RWPE2 (cell line): ENCODE measurements around the gene GPATCH8.

Experiments
- ATAC-seq: fragments of 200-7000 bp; cut with Tn5 transposase; 3 replicates; pipeline ENCODE4 v1.9.1; 2021; ENCODE audit warnings: low read depth
- DNase-seq: peaks from one replicate; pipeline ENCODE4 v3.0.0-alpha.2; 2020; ENCODE audit warnings: low spot score
- H3K27ac ChIP-seq: fragments of 450-650 bp; 2 replicates; pipeline ENCODE4 v1.5.1; 2017; ENCODE audit warnings: mild to moderate bottlenecking; ENCODE audit not compliant: poor library complexity, severe bottlenecking
- H3K27me3 ChIP-seq: fragments of 250-450 bp; sonication (Bioruptor Pico); 2 replicates; pipeline ENCODE4 v1.5.1; 2021; ENCODE audit warnings: mild to moderate bottlenecking, moderate library complexity; ENCODE audit not compliant: insufficient read depth, poor library complexity, severe bottlenecking
- H3K36me3 ChIP-seq: fragments of 250-450 bp; sonication (Bioruptor Pico); 2 replicates; pipeline ENCODE4 v1.5.1; 2020; ENCODE audit warnings: low read depth, mild to moderate bottlenecking, moderate library complexity
- H3K4me1 ChIP-seq: fragments of 250-450 bp; sonication (Bioruptor Pico); 2 replicates; pipeline ENCODE4 v1.5.1; 2021; ENCODE audit warnings: mild to moderate bottlenecking, moderate library complexity; ENCODE audit not compliant: insufficient read depth, poor library complexity, severe bottlenecking
- H3K4me3 ChIP-seq: fragments of 250-450 bp; sonication (Bioruptor Pico); 2 replicates; pipeline ENCODE4 v1.5.1; 2021; ENCODE audit warnings: mild to moderate bottlenecking, moderate library complexity; ENCODE audit not compliant: severe bottlenecking
- H3K9me3 ChIP-seq: fragments of 250-450 bp; sonication (Bioruptor Pico); 2 replicates; pipeline ENCODE4 v1.5.1; 2021; ENCODE audit warnings: mild to moderate bottlenecking, moderate library complexity; ENCODE audit not compliant: severe bottlenecking
- TF ChIP-seq, protein P1 (sequence below): fragments of 450-650 bp; IDR thresholded peaks from one replicate; pipeline ENCODE4 v1.5.1; 2017; ENCODE audit warnings: mild to moderate bottlenecking, moderate library complexity; ENCODE audit not compliant: poor library complexity, severe bottlenecking

The GPATCH8 gene

DNA sequence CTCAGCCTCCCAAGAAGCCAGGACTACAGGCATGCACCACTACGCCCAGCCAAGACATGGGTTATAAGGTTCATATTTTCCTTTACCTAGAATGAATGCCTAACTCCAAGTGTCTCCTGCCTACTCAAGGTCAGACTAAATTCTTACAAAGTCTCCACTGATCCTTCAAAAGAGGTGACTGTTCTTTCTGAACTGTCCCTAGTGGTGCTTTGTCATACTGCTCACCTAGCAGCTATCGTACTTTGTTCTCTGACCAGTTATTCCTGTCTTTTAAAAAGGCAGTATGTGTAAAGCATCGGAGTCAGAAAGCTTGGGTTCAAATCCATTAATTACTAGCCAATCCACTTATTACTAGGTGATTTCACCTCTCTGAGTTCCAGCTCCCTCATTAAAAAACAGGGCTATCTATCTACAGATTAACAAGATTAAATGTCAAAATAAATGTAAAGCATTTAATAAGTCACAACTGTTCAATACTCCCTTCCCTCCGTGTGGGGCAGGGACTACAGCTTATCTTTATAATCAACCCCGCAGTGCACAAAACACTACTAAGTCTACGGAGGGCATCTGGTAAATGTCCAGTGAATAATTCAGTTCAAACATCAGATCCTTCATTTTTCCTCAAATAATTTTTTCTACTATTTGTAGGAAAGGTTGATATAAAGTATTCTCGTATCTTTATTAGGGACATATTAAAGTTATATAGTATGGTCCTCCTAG lies 93.7 kb downstream of the GPATCH8 start:
- no peak; the same call in 2 of the 3 replicates for ATAC-seq
- no peak overlapping the region for H3K27ac ChIP-seq
- H3K36me3 ChIP-seq = peaks cover 28% of the 10 kb centered on the region
- H3K4me1 ChIP-seq = no peaks in the 10 kb centered on the region
- no peaks in the 10 kb centered on the region for H3K9me3 ChIP-seq
- H3K4me3 ChIP-seq = no peak overlapping the region
- DNase-seq = no peak
- TF ChIP-seq, protein P1, sequence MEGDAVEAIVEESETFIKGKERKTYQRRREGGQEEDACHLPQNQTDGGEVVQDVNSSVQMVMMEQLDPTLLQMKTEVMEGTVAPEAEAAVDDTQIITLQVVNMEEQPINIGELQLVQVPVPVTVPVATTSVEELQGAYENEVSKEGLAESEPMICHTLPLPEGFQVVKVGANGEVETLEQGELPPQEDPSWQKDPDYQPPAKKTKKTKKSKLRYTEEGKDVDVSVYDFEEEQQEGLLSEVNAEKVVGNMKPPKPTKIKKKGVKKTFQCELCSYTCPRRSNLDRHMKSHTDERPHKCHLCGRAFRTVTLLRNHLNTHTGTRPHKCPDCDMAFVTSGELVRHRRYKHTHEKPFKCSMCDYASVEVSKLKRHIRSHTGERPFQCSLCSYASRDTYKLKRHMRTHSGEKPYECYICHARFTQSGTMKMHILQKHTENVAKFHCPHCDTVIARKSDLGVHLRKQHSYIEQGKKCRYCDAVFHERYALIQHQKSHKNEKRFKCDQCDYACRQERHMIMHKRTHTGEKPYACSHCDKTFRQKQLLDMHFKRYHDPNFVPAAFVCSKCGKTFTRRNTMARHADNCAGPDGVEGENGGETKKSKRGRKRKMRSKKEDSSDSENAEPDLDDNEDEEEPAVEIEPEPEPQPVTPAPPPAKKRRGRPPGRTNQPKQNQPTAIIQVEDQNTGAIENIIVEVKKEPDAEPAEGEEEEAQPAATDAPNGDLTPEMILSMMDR = no peak
- H3K27me3 ChIP-seq = no peaks in the 10 kb centered on the region

DNA sequence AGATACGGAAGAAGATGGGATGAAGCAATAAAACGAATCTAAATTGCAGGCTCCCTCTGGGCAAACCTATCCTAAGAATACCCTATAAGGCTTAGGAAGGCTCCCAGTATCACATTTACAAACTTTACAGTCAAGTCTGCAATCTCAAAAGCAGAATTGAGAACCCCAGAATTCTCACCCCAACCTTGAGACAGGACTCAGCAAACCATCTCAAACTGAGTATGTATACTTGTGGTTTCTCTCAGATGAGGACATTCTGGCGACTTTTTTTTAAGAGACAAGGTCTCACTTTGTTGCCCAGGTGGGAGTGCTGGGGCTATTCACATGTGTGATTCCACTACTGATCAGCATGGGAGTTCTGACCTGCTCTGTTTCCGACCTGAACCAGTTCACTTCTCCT lies 94.4 kb downstream of the GPATCH8 start:
- no peaks in the 10 kb centered on the region for H3K27me3 ChIP-seq
- H3K9me3 ChIP-seq = no peaks in the 10 kb centered on the region
- DNase-seq = no peak
- H3K36me3 ChIP-seq = peaks cover 32% of the 10 kb centered on the region
- H3K27ac ChIP-seq = no peak overlapping the region
- ATAC-seq = no peak
- TF ChIP-seq, protein P1 = no peak
- no peak overlapping the region for H3K4me3 ChIP-seq
- H3K4me1 ChIP-seq = no peaks in the 10 kb centered on the region

DNA sequence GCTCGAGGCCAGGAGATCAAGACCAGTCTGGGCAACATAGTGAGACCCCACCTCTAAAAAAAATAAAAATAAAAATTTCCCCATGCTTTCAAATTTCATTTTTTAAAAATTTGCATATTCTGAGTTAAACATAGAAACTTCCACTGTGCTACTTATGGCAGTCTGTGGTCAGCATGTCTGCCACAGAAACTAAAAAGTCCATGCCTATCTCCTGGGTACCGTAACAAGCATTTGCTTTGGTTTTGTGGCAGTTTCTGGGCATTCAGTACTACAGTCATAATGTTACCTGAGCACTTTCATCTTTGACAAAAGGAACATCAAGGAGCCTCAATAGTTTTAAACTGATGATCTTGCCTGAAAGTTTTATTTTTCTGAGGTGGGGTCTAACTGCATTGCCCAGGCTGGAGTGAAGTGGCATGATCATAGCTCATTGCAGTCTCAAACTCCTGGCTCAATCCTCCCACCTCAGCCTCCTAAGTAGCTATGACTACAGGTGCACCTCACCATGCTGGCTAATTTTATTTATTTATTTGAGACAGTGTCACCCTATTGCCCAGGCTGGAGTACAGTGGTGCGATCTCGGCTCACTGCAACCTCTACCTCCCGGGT lies 100.5 kb downstream of the GPATCH8 start:
- Histone ChIP-seq H3K27me3 (no peaks in the 10 kb centered on the region), H3K4me3 (no peak overlapping the region), H3K4me1 (no peaks in the 10 kb centered on the region), H3K27ac (no peak overlapping the region), H3K36me3 (peaks cover 60% of the 10 kb centered on the region), H3K9me3 (no peaks in the 10 kb centered on the region)
- DNase-seq (no peak), ATAC-seq (no peak)
- TF ChIP-seq, protein P1 = no peak

DNA sequence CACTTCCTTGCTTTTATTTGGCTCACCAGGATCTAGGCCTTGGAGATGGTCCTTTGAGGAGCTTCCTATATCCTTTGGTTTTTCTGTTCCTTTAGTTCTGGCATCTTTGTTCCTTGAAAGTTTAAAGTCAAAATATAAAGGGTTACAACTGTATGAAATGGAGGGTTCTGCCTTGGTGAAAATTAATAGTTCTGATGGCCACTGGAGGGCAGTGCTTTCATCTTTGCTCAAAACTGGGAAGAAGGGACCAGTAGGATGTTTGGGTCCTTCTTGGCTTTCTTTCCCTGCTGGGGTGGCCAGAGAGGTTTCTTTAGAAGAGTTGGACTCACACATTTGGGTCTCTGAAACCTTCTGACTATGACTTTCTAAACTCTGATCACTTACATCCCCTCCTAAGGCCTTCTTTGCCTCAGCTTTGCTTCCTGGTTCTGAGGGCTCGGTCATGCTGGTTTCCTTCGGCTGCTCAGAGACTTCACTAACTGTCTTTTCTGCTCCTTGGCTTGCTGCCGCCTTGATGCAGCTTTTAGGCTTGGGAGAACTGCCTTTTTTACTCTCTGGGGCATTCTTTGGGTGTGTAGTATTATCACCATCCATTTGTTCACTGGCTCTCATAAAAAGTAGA lies 102.9 kb downstream of the GPATCH8 start:
- Histone ChIP-seq H3K27ac (no peak overlapping the region), H3K27me3 (no peaks in the 10 kb centered on the region)
- no peak for DNase-seq

More for the DNA sequence above, 102.9 kb downstream of the GPATCH8 start:
- no peak overlapping the region for H3K4me3 ChIP-seq
- H3K4me1 ChIP-seq = no peaks in the 10 kb centered on the region
- no peaks in the 10 kb centered on the region for H3K9me3 ChIP-seq
- TF ChIP-seq, protein P1 = peak; percentile 74
- ATAC-seq = peak; percentile 65; the same call in 1 of the 3 replicates
- peaks cover 52% of the 10 kb centered on the region for H3K36me3 ChIP-seq
